Islet of Langerhans (tissue), 1 donor: ENCODE measurements around the gene SORBS2.

Source experiments
- FAIRE-seq: peaks from one replicate; lab custom pipeline; 2011; peaks lifted over from hg19 to GRCh38; lab: Jason Lieb, UNC

Gene SORBS2

GRCh38 chr4:185799442-185799841 is 12.6 kb downstream of the SORBS2 start:
- FAIRE-seq = no peak

- no peak for FAIRE-seq
These were observed 14.2 kb downstream of the SORBS2 start for GRCh38 chr4:185797596-185798338.

- FAIRE-seq = no peak
These were observed 15.0 kb downstream of the SORBS2 start for GRCh38 chr4:185797018-185797417.

GRCh38 chr4:185796176-185796575 is 15.8 kb downstream of the SORBS2 start:
- no peak for FAIRE-seq

GRCh38 chr4:185794637-185795036 is 17.4 kb downstream of the SORBS2 start:
- FAIRE-seq = no peak

DNA sequence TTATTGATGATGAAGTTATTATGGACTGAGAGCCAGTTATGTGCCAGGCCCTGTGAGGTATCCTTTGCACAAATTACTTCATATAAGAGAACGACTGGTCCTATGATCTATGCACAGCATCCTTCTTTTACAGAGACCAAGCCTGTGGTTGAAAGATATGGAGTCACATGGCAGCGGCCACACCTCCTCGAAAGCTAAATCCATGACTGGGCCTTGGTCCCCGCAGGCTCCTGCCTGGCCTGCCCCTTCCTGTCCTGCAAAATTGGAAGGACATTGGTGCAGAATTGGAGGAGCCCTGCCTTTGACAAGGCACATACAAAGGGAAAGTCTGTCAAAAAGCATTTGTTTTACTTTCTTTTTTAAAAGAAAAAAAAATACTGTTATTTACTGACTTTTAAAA is 18.3 kb downstream of the SORBS2 start:
- no peak for FAIRE-seq

DNA sequence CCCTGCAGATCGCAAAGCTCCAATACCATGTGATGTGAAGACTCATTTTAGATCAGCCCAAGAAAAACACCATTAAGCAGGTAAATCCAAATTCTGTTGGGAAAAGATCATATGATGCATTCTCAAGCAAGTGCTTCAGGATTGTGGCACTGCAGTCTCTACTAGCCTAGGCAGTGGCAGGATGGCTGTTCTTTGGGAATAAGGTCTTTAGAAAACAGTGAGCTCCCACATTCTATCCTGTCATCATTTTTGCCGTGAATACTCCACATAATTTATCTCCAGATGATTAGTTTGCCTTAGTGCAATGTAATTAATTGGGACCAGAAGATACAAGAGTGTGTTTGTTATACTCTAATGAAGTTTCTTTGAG is 18.9 kb downstream of the SORBS2 start:
- no peak for FAIRE-seq

GRCh38 chr4:185792384-185793115 is 19.4 kb downstream of the SORBS2 start:
- FAIRE-seq = no peak

DNA sequence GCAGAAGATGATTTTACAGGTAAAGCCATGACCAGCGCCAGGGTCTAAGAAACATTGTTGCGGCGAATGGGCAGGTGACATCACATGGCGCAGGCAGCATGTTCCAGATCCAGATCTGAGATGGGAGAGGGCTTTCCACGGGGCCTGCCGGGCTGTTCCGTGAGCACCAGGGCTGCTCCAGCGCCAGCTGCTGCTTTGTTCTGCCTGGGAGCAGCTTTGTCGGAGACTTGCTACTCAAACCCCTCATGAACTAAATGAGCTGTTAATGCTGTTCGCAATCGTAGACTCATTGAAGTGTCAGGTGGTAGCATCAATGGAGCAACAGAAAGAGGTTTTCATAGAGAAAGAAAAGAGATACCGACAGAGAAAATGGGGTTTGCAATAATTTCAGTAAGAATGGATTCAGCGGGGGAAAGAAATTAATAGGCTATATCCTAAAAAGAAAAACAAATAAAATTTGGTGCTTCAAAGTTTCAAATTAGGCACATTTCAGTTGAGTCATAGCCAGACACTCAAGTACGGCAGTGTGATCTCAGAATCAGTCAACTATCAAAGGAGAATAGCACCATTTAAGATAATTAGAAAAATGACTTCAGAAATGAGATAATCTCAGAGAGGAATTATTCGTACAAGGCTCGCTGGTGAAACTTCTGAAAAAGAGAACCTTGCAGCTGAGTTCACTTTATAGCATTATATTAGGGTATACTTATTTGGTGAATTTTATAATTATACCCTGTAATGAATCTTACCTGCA is 23.9 kb downstream of the SORBS2 start:
- FAIRE-seq = peak; percentile 47

DNA sequence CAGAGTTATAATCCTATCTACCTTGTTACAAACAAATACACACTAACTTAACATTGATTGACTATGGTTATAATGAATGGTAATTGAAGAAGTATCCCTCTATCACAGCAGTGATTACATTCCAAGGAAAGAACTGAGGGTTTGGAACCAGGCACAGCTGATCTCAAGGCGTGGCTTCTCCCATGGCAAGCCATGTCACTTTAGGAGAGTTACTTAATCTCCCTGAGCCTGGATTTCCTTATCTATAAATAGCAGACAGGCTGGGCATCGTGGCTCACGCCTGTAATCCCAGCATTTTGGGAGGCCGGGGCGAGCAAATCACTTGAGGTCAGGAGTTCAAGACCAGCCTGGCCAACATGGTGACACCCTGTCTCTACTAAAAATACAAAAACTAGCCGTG is 25.6 kb downstream of the SORBS2 start:
- no peak for FAIRE-seq

- no peak for FAIRE-seq
These were observed 28.4 kb downstream of the SORBS2 start for GRCh38 chr4:185783574-185783973.

DNA sequence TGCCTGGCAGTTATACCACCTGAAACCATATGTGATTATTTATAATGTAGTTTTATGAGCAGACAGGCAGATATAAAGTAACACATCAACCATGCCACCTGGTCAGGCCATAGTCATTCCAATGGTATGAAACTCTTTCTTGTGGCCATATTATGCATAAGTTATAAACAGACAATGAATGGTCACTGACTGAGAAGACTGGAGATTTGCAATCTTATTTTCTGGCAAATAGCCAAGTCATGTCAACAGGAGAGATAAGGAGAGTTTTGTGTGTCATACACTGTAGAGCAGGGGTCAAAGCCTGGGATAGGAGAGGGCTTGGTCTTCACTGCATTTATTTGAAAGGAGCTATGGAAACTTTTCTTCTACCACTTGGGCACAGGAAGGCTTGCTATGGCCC is 29.5 kb downstream of the SORBS2 start:
- no peak for FAIRE-seq

DNA sequence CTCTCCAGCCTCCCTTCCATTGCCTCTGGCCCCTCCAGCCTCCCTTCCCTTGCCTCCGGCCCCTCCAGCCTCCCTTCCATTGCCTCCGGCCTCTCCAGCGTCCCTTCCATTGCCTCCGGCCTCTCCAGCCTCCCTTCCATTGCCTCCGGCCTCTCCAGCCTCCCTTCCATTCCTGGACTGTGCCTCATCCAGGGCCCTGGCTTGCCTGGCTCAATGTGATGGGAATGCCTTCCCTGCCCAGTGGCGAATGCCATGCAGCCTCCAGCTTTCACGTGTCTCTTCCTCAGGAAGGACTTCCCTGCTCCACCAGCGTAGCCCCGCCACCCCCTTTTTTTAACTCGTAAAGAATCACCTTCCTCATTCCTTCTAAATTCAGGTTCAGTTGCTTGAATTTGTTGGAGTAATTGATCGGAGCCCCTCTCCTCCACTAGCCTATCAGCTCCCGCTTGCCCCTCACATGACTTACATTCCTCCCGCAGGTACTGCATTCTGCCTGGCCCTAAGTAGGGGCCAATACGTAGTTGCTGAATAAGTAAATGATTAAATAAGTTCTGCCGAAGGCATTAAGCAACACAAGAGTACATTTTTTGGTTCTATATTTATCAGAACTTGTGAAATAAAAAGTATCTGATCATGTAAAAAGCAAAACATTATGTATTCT is 30.3 kb downstream of the SORBS2 start:
- no peak for FAIRE-seq

GRCh38 chr4:185780472-185780871 is 31.5 kb downstream of the SORBS2 start:
- FAIRE-seq = peak; percentile 98

DNA sequence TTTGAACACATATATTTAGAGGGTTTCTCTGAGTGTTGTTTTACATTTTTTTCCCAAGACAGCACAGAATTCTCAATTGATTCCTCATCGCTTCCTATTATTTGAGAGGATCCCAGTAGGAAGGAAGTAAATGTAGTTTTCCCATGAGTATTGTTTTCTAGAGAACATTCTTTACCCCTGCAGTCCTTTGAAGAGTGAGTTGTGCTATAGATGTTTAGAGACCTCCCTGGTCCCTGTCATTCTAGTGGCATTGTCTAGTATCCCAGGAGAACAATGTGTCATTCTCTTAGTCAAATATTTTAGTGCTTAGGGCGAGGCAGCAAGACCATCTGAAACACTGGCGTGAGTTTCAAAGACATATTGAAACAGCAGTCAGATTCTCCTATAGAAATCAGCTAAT is 32.5 kb downstream of the SORBS2 start:
- no peak for FAIRE-seq

DNA sequence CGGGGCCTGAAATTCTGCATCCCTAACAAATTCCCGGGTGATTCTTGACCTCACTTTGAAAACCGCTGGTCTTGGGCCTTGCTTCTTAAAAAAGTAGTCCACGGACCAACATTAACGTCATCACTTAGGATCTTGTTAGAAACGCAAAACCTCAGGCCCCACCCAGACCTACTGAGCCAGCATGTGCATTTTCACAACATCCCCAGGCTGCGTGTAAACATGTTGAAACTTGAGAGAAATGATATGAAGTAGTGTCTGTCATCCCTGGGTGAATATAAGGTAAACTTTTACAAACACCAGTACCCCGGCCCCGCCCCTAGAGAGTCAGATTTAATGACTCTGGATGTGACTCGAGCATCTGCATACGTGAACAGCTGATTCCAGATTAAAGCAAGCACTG is 33.7 kb downstream of the SORBS2 start:
- no peak for FAIRE-seq

- FAIRE-seq = no peak
These were observed 36.0 kb downstream of the SORBS2 start for GRCh38 chr4:185775792-185776555.

DNA sequence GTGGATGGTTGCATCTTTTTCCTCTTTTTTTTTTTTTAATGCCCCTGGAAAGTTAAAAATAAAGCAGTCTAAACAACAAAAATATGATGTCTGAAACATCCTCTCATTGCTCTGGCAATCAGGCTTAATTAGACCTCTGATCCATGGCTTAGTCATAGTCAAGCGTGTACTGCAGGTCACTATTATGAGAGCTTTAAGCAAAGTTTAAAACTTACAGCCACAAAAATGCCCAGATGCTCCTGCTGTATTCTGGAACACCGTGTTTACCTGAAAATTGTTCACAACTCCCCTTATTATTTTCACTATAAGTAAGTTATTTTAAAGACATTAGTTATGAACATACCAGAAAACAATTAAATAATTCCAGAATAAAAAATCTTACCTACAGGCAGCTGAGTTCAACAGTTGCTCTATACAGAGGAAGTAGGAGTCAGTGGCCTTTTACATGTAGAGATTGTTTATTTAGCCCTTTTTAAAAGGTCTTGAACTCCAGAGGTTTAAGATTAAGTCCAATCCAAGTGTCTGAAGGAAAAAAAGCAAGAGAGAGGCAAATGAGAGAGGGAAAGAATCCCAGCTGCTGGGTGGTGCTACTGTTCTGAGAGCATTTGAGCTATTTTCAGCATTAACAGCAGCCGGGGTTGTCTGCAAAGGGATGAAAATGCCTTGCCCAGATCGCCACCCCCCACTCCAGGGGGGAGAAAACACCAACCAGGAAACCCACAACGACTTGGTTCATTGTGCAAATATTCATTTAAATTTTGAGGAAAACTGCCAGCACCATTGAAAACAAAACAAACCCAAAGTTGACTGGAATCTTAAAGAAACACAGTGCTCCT is 36.9 kb downstream of the SORBS2 start:
- FAIRE-seq = peak; percentile 91

GRCh38 chr4:185774131-185774653 is 37.8 kb downstream of the SORBS2 start:
- FAIRE-seq = peak; percentile 33

GRCh38 chr4:185773419-185773818 is 38.6 kb downstream of the SORBS2 start:
- no peak for FAIRE-seq
